ENCODE measurements around the gene TRMT6. TPM values are rescaled to one million over a fixed set of nuclear protein-coding genes. Genes with fewer than 3 reads are reported as not detected.

The TRMT6 gene
- total RNA-seq (10 to 100 TPM in 1 of 2 donors, 1 to 10 TPM in 1; 7.3 to 13.3 TPM), polyA plus RNA-seq (ENCODE audit: insufficient read length in 6 of 6) (10 to 100 TPM; 10.9 to 14.5 (median 12.3) TPM)
- long read RNA-seq, donor 1, partial matches to known transcripts = 21 of 22 reads
- long read RNA-seq, donor 1, other reads (novel, unspliced or antisense) = 0 of 22 reads
- long read RNA-seq, donor 2, partial matches to known transcripts = 10 of 11 reads
- long read RNA-seq, donor 2, other reads (novel, unspliced or antisense) = 0 of 11 reads
- long read RNA-seq, donor 3, partial matches to known transcripts = 0 of 2 reads
- long read RNA-seq, donor 3, other reads (novel, unspliced or antisense) = 0 of 2 reads
- long read RNA-seq, donor 4, partial matches to known transcripts = 4 of 4 reads
- long read RNA-seq, donor 4, other reads (novel, unspliced or antisense) = 0 of 4 reads
- long read RNA-seq, donor 5, partial matches to known transcripts = 6 of 7 reads
- long read RNA-seq, donor 5, other reads (novel, unspliced or antisense) = 0 of 7 reads
- long read RNA-seq, donor 6, partial matches to known transcripts = 8 of 9 reads
- long read RNA-seq, donor 6, other reads (novel, unspliced or antisense) = 0 of 9 reads
- long read RNA-seq, donor 7, partial matches to known transcripts = 0 of 1 reads
- long read RNA-seq, donor 7, other reads (novel, unspliced or antisense) = 0 of 1 reads
- long read RNA-seq, donor 8, partial matches to known transcripts = 0 of 1 reads
- long read RNA-seq, donor 8, other reads (novel, unspliced or antisense) = 0 of 1 reads
- long read RNA-seq, donor 9 = 0 reads
- long read RNA-seq, donor 10, partial matches to known transcripts = 3 of 3 reads
- long read RNA-seq, donor 10, other reads (novel, unspliced or antisense) = 0 of 3 reads
- long read RNA-seq, donor 11 = 0 reads
- long read RNA-seq, donor 12, partial matches to known transcripts = 0 of 1 reads
- long read RNA-seq, donor 12, other reads (novel, unspliced or antisense) = 0 of 1 reads

GRCh38 chr20:5950271-5951031 is at the start of gene TRMT6, which contains the start of gene MCM8:
TRMT6 (minus strand) TSS chr20:5950533; CDS start chr20:5950405, 128 bp downstream.
MCM8 (plus strand) TSS chr20:5950652; CDS start chr20:5952016, 1,364 bp downstream.
- no peaks in the 10 kb centered on the region for H3K27me3 ChIP-seq

DNA sequence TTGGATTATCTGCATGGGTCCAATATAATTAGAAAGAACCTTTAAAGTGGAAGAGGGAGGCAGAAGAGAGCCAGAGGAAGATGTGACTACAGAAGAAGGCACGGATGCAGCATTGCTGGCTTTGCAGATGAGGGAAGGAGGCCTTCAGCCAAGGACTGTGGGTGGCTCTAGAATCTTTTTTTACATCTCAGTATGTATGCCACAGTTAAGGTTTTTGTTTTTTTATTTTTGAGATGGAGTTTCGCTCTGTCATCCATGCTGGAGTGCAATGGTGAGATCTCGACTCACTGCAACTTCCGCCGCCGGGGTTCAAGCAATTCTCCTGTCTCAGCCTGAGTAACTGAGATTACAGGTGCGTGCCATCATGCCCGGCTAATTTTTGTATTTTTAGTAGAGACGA is 49.5 kb upstream of the TRMT6 start:
- intact Hi-C loops (cut with DNase I) = no loop called here
- Histone ChIP-seq H3K27ac (no peak overlapping the region), H3K4me3 (no peak overlapping the region), H3K36me3 (peaks cover 0 to 8% of the 10 kb centered on the region in 2 donors), H3K27me3 (no peaks in the 10 kb centered on the region), H3K4me1 (peaks cover under 1 to 7% of the 10 kb centered on the region in 2 donors), H3K9me3 (no peaks in the 10 kb centered on the region)
- DNase-seq (no peak), ATAC-seq (no peak)
- TF ChIP-seq, protein P1, sequence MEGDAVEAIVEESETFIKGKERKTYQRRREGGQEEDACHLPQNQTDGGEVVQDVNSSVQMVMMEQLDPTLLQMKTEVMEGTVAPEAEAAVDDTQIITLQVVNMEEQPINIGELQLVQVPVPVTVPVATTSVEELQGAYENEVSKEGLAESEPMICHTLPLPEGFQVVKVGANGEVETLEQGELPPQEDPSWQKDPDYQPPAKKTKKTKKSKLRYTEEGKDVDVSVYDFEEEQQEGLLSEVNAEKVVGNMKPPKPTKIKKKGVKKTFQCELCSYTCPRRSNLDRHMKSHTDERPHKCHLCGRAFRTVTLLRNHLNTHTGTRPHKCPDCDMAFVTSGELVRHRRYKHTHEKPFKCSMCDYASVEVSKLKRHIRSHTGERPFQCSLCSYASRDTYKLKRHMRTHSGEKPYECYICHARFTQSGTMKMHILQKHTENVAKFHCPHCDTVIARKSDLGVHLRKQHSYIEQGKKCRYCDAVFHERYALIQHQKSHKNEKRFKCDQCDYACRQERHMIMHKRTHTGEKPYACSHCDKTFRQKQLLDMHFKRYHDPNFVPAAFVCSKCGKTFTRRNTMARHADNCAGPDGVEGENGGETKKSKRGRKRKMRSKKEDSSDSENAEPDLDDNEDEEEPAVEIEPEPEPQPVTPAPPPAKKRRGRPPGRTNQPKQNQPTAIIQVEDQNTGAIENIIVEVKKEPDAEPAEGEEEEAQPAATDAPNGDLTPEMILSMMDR (IDR thresholded peaks at IDR 0.05) = no peak

More at GRCh38 chr20:5950271-5951031, at the start of gene TRMT6, which contains the start of gene MCM8:
- peaks cover 0 to 49% of the 10 kb centered on the region in 2 donors for H3K36me3 ChIP-seq
- peak within 1 kb of the TSS in 1 of 2 donors; percentile 77 for H3K27ac ChIP-seq
- peaks cover 13 to 54% of the 10 kb centered on the region in 2 donors for H3K4me1 ChIP-seq
- intact Hi-C loops (cut with DNase I) = loop anchor here in 1 of 2 donors (10.0 kb wide), 1 partner anchor 124 kb away; no protein-coding TSS in a partner anchor
- peak; percentile 91 to 98 (median 96) for DNase-seq
- no peaks in the 10 kb centered on the region for H3K9me3 ChIP-seq
- ATAC-seq = peak; percentile 100
- TF ChIP-seq, protein P1 (IDR thresholded peaks at IDR 0.05) = no peak
- H3K4me3 ChIP-seq = peak within 1 kb of the TSS; percentile 78 to 83

GRCh38 chr20:5996765-5997164 is 46.4 kb upstream of the TRMT6 start:
- peaks cover 0 to 5% of the 10 kb centered on the region in 2 donors for H3K4me1 ChIP-seq
- TF ChIP-seq, protein P1 (IDR thresholded peaks at IDR 0.05) = no peak
- intact Hi-C loops (cut with DNase I) = no loop called here
- no peak for ATAC-seq
- no peak overlapping the region for H3K4me3 ChIP-seq
- H3K27ac ChIP-seq = peak overlapping the region in 1 of 2 donors; percentile 2
- H3K36me3 ChIP-seq = peaks cover 0 to 10% of the 10 kb centered on the region in 2 donors
- no peaks in the 10 kb centered on the region for H3K9me3 ChIP-seq
- H3K27me3 ChIP-seq = no peaks in the 10 kb centered on the region
- DNase-seq = no peak

- Histone ChIP-seq H3K9me3 (no peaks in the 10 kb centered on the region), H3K4me1 (peaks cover 0 to 2% of the 10 kb centered on the region in 2 donors), H3K27me3 (no peaks in the 10 kb centered on the region), H3K4me3 (no peak overlapping the region), H3K36me3 (peaks cover 0 to 35% of the 10 kb centered on the region in 2 donors), H3K27ac (no peak overlapping the region)
- DNase-seq = no peak
- ATAC-seq = no peak
- intact Hi-C loops (cut with DNase I) = no loop called here
- TF ChIP-seq, protein P1 (IDR thresholded peaks at IDR 0.05) = no peak
Observed at GRCh38 chr20:5991623-5992441, 41.5 kb upstream of the TRMT6 start.

All from left lung (tissue), 14 donors.